B cell (primary cell): ENCODE data around the gene CLSTN2.

Experiments used
- CTCF ChIP-seq: fragments of 200-600 bp; IDR thresholded peaks from one replicate; pipeline ENCODE4 v1.8.0; 2022; ENCODE audit warnings: antibody characterized with exemption, mild to moderate bottlenecking
- EZH2 ChIP-seq: IDR thresholded peaks from 2 replicates; pipeline ENCODE4 v1.6.1; 2012; ENCODE audit warnings: borderline replicate concordance, low read depth, mild to moderate bottlenecking, moderate library complexity, low read length; ENCODE audit not compliant: insufficient read depth, poor library complexity, severe bottlenecking

GRCh38 chr3:140540262-140540661, 605.3 kb downstream of the CLSTN2 start:
- no peak for TF ChIP-seq CTCF
- no peak for TF ChIP-seq EZH2
